GM23338 (cell line): Measurements from ENCODE around the gene EPHA4. TPM values are rescaled to one million over a fixed set of nuclear protein-coding genes. Genes with fewer than 3 reads are reported as not detected.

Experiments
- ATAC-seq: fragments of 200-7000 bp; cut with Tn5 transposase; 3 replicates; pipeline ENCODE4 v1.9.1; 2020
- DNase-seq: peaks from one replicate; pipeline ENCODE4 v3.0.0-alpha.2; 2015; ENCODE audit warnings: low spot score
- H2AFZ ChIP-seq: fragments of 200-600 bp; sonication (generic); 2 replicates; pipeline ENCODE4 v1.8.0; 2016; ENCODE audit warnings: antibody characterized with exemption, mild to moderate bottlenecking, moderate library complexity
- H3F3A ChIP-seq: fragments of 200-600 bp; sonication (generic); replicated peaks from 2 replicates; pipeline ENCODE4 v1.8.0; 2017; ENCODE audit warnings: antibody characterized with exemption, mixed run types, low read depth
- H3K27ac ChIP-seq: fragments of 200-600 bp; sonication (generic); 2 replicates; pipeline ENCODE4 v1.6.1; 2016; ENCODE audit warnings: low read depth
- H3K27me3 ChIP-seq: fragments of 200-600 bp; sonication (generic); 2 replicates; pipeline ENCODE4 v1.8.0; 2016; ENCODE audit warnings: mild to moderate bottlenecking, mixed run types, moderate library complexity; ENCODE audit not compliant: insufficient read depth
- H3K36me3 ChIP-seq: fragments of 200-600 bp; sonication (generic); 2 replicates; pipeline ENCODE4 v1.8.0; 2016; ENCODE audit warnings: mild to moderate bottlenecking; ENCODE audit not compliant: insufficient read depth
- H3K4me1 ChIP-seq: fragments of 200-600 bp; sonication (generic); 2 replicates; pipeline ENCODE4 v1.8.0; 2016; ENCODE audit warnings: mild to moderate bottlenecking, moderate library complexity; ENCODE audit not compliant: insufficient read depth
- H3K4me2 ChIP-seq: fragments of 200-600 bp; sonication (generic); 2 replicates; pipeline ENCODE4 v1.7.1; 2017; ENCODE audit warnings: mixed run types
- H3K4me3 ChIP-seq: fragments of 200-600 bp; sonication (generic); 2 replicates; pipeline ENCODE4 v1.6.1; 2016; ENCODE audit warnings: mixed run types
- H3K79me2 ChIP-seq: fragments of 200-600 bp; sonication (generic); replicated peaks from 2 replicates; pipeline ENCODE4 v1.8.0; 2017; ENCODE audit warnings: mild to moderate bottlenecking; ENCODE audit not compliant: insufficient read depth
- H3K9me2 ChIP-seq: fragments of 200-600 bp; sonication (generic); 2 replicates; pipeline ENCODE4 v1.8.0; 2017; ENCODE audit not compliant: insufficient read depth
- H4K20me1 ChIP-seq: fragments of 200-600 bp; sonication (generic); replicated peaks from 2 replicates; pipeline ENCODE4 v1.8.0; 2017; ENCODE audit warnings: mild to moderate bottlenecking; ENCODE audit not compliant: insufficient read depth
- H3K27ac Mint-ChIP-seq: 2 replicates; pipeline ENCODE4 v1.8.0; 2020; ENCODE audit warnings: inconsistent platforms, mild to moderate bottlenecking, moderate library complexity, mixed read lengths
- H3K27me3 Mint-ChIP-seq: 3 replicates; pipeline ENCODE4 v1.8.0; 2022; ENCODE audit warnings: low read depth, mild to moderate bottlenecking, moderate library complexity, mixed read lengths, inconsistent platforms; ENCODE audit not compliant: insufficient read depth, poor library complexity
- H3K36me3 Mint-ChIP-seq: 3 replicates; pipeline ENCODE4 v1.8.0; 2021; ENCODE audit warnings: low read depth, mild to moderate bottlenecking, inconsistent platforms, moderate library complexity, mixed read lengths
- H3K4me1 Mint-ChIP-seq: 3 replicates; pipeline ENCODE4 v1.8.0; 2020; ENCODE audit warnings: mild to moderate bottlenecking, inconsistent platforms, mixed read lengths
- H3K4me3 Mint-ChIP-seq: 3 replicates; pipeline ENCODE4 v1.8.0; 2021; ENCODE audit warnings: moderate library complexity, mild to moderate bottlenecking, inconsistent platforms, mixed read lengths
- H3K9me3 Mint-ChIP-seq: 3 replicates; pipeline ENCODE4 v1.8.0; 2020; ENCODE audit warnings: moderate library complexity, mild to moderate bottlenecking, inconsistent platforms, mixed read lengths
- CREB1 ChIP-seq: fragments of 250-450 bp; sonication (Bioruptor Pico); IDR thresholded peaks from 2 replicates; pipeline ENCODE4 v1.5.0; 2020; ENCODE audit warnings: low read depth, mild to moderate bottlenecking, moderate library complexity
- CTCF ChIP-seq, 2 experiments: fragments of 200-600 bp in 1 of 2; sonication (generic) in 1 of 2; conservative IDR thresholded peaks; 2 replicates each; pipeline versions ENCODE4 v1.5.1 to v1.6.1; 2016 to 2017; ENCODE audit warnings: antibody characterized with exemption in 2 of 2, low read depth in 2 of 2, mild to moderate bottlenecking in 2 of 2, moderate library complexity in 1 of 2
- ETS1 ChIP-seq: IDR thresholded peaks from 2 replicates; pipeline ENCODE4 v1.6.1; 2016; ENCODE audit warnings: antibody characterized with exemption
- EZH2 ChIP-seq: fragments of 200-600 bp; sonication (generic); IDR thresholded peaks from one replicate; pipeline ENCODE4 v1.8.0; 2017; ENCODE audit warnings: antibody characterized with exemption, mild to moderate bottlenecking, low read depth; ENCODE audit not compliant: unreplicated experiment
- EZH2phosphoT487 ChIP-seq: fragments of 200-600 bp; sonication (generic); IDR thresholded peaks from one replicate; pipeline ENCODE4 v1.8.1; 2018; ENCODE audit warnings: antibody characterized with exemption; ENCODE audit not compliant: unreplicated experiment
- JUNB ChIP-seq: IDR thresholded peaks from one replicate; pipeline ENCODE4 v1.6.1; 2016; ENCODE audit warnings: antibody characterized with exemption; ENCODE audit not compliant: unreplicated experiment
- NANOG ChIP-seq: IDR thresholded peaks from 2 replicates; pipeline ENCODE4 v1.6.1; 2016; ENCODE audit warnings: antibody characterized with exemption, borderline replicate concordance
- POLR2AphosphoS5 ChIP-seq: IDR thresholded peaks from 2 replicates; pipeline ENCODE4 v1.6.1; 2016; ENCODE audit warnings: antibody characterized with exemption, low read depth
- REST ChIP-seq: IDR thresholded peaks from one replicate; pipeline ENCODE4 v1.6.1; 2018; ENCODE audit warnings: antibody characterized with exemption; ENCODE audit not compliant: unreplicated experiment
- STAT1 ChIP-seq: IDR thresholded peaks from one replicate; pipeline ENCODE4 v1.6.1; 2016; ENCODE audit warnings: antibody characterized with exemption; ENCODE audit not compliant: unreplicated experiment
- ZNF114 ChIP-seq: fragments of 250-450 bp; sonication (Bioruptor Pico); IDR thresholded peaks from 2 replicates; pipeline ENCODE4 v1.5.0; 2020; ENCODE audit warnings: mild to moderate bottlenecking, moderate library complexity
- ZNF331 ChIP-seq: fragments of 250-450 bp; sonication (Bioruptor Pico); IDR thresholded peaks from 2 replicates; pipeline ENCODE4 v1.5.0; 2020; ENCODE audit warnings: low read depth, mild to moderate bottlenecking, moderate library complexity
- ZNF462 ChIP-seq: fragments of 250-450 bp; sonication (Bioruptor Pico); IDR thresholded peaks from 2 replicates; pipeline ENCODE4 v1.5.0; 2020; ENCODE audit warnings: mild to moderate bottlenecking, moderate library complexity
- polyA plus RNA-seq: library from polyadenylated mRNA; unstranded; fragments of >200 nt; fragmentation: Nextera tagmentation; extraction: Ambion mirVana; gene quantifications from 2 replicates; pipeline ENCODE4 v1.2.1, GENCODE V29; 2016
- total RNA-seq: library from RNA; depleted of rRNA; stranded (reverse); fragments of >200 nt; shearing (Covaris generic); gene quantifications from 2 replicates; pipeline ENCODE4 v1.2.3, GENCODE V29; 2014

EPHA4 gene
- total and polyA plus RNA-seq, 2 experiments from 2014 or later = 4.1 to 6.2 TPM

GRCh38 chr2:221455214-221455613, 116.9 kb downstream of the EPHA4 start:
- H3K27me3 ChIP-seq = no peaks in the 10 kb centered on the region

More at GRCh38 chr2:221455214-221455613, 116.9 kb downstream of the EPHA4 start:
- no peak overlapping the region for H3K4me2 ChIP-seq
- no peaks in the 10 kb centered on the region; the same call in 2 of the 3 replicates for H3K9me3 Mint-ChIP-seq
- no peaks in the 10 kb centered on the region for H4K20me1 ChIP-seq
- H3K4me3 Mint-ChIP-seq = no peak overlapping the region
- no peak overlapping the region for H3K4me3 ChIP-seq
- ATAC-seq (peak; percentile 30; the same call in 1 of the 3 replicates), DNase-seq (no peak)
- no peaks in the 10 kb centered on the region; the same call in 1 of the 2 replicates for H3K36me3 ChIP-seq
- no peak overlapping the region for H3K27ac ChIP-seq
- H2AFZ ChIP-seq = no peak overlapping the region
- H3K27ac Mint-ChIP-seq = no peak overlapping the region
- 0 out of 2 replicates have a peak, but pooled peaks cover 3% of the 10 kb centered on the region for H3K9me2 ChIP-seq
- H3F3A ChIP-seq = no peaks in the 10 kb centered on the region
- H3K4me1 ChIP-seq = peaks cover 15% of the 10 kb centered on the region; the same call in 1 of the 2 replicates
- no peaks in the 10 kb centered on the region for H3K27me3 Mint-ChIP-seq
- H3K79me2 ChIP-seq = no peaks in the 10 kb centered on the region
- peaks cover 22% of the 10 kb centered on the region for H3K4me1 Mint-ChIP-seq
- H3K36me3 Mint-ChIP-seq = peaks cover under 1% of the 10 kb centered on the region; the same call in 1 of the 3 replicates
- no peak for TF ChIP-seq ZNF331 (CRISPR knock-in tag)
- no peak for TF ChIP-seq POLR2AphosphoS5
- TF ChIP-seq CREB1 (CRISPR knock-in tag) = no peak
- no peak for TF ChIP-seq ZNF114
- TF ChIP-seq JUNB = no peak
- no peak for TF ChIP-seq ETS1
- no peak for TF ChIP-seq EZH2
- no peak; the same call in 1 of the 2 replicates for TF ChIP-seq ZNF462
- no peak for TF ChIP-seq EZH2phosphoT487
- TF ChIP-seq REST = no peak
- TF ChIP-seq CTCF (conservative IDR thresholded peaks at IDR 0.05; ENCODE audit: low read depth in 2 of 2) = no peak
- TF ChIP-seq STAT1 = no peak
- TF ChIP-seq NANOG = no peak
